Measurements from ENCODE around the gene FAM200C. TPM values are rescaled to one million over a fixed set of nuclear protein-coding genes. Genes with fewer than 3 reads are reported as not detected.

The FAM200C gene
- total RNA-seq, 1 experiment from 2014 or later = 5.4 TPM

GRCh38 chr5:160398806-160399205 lies 1.0 kb downstream of the FAM200C start:
- no peak for ATAC-seq
- Mint-ChIP-seq H3K4me1 (peaks cover 13% of the 10 kb centered on the region), H3K27me3 (ENCODE audit: low read depth) (no peaks in the 10 kb centered on the region; the same call in 1 of the 2 replicates), H3K4me3 (peak overlapping the region; percentile 88), H3K36me3 (peaks cover 10% of the 10 kb centered on the region), H3K27ac (no peak overlapping the region), H3K9me3 (no peaks in the 10 kb centered on the region)
- DNase-seq (ENCODE audit: low spot score) = no peak
- POLR2A ChIA-PET = no interaction called here
- CTCF ChIA-PET = interaction anchor here (1.5 to 3.0 kb wide), 2 partner anchors 8 to 377 kb away, joined by 4 to 12 read pairs; no protein-coding TSS in a partner anchor
- TF ChIP-seq ZNF423 (CRISPR knock-in tag; IDR thresholded peaks at IDR 0.05) (no peak), USF2 (CRISPR knock-in tag; IDR thresholded peaks at IDR 0.05) (no peak), E2F4 (CRISPR knock-in tag; IDR thresholded peaks at IDR 0.05; ENCODE audit: borderline replicate concordance, low read depth) (no peak), TCF7 (CRISPR knock-in tag; IDR thresholded peaks at IDR 0.05; ENCODE audit: low read depth) (no peak), ZNF281 (CRISPR knock-in tag; IDR thresholded peaks at IDR 0.05) (no peak), NR3C1 (CRISPR knock-in tag; conservative IDR thresholded peaks at IDR 0.05; ENCODE audit: low read depth) (no peak), AFF4 (CRISPR knock-in tag; IDR thresholded peaks at IDR 0.05; ENCODE audit: borderline replicate concordance) (no peak), ZNF532 (CRISPR knock-in tag; IDR thresholded peaks at IDR 0.05; ENCODE audit: borderline replicate concordance) (no peak), NFYB (CRISPR knock-in tag; conservative IDR thresholded peaks at IDR 0.05; ENCODE audit: low read depth) (no peak), ZBTB21 (CRISPR knock-in tag; IDR thresholded peaks at IDR 0.05; ENCODE audit: borderline replicate concordance) (no peak), ATF1 (CRISPR knock-in tag; IDR thresholded peaks at IDR 0.05) (no peak), ZNF263 (CRISPR knock-in tag; IDR thresholded peaks at IDR 0.05; ENCODE audit: low read depth) (no peak), SMAD4 (CRISPR knock-in tag; IDR thresholded peaks at IDR 0.05) (no peak), PRRX2 (CRISPR knock-in tag; IDR thresholded peaks at IDR 0.05) (no peak), ARID4B (CRISPR knock-in tag; IDR thresholded peaks at IDR 0.05; ENCODE audit: borderline replicate concordance) (no peak), ZNF512 (CRISPR knock-in tag; IDR thresholded peaks at IDR 0.05; ENCODE audit: borderline replicate concordance) (no peak), NR2C2 (CRISPR knock-in tag; IDR thresholded peaks at IDR 0.05) (no peak), ZNF416 (CRISPR knock-in tag; IDR thresholded peaks at IDR 0.05) (no peak)
